ENCODE data around the gene GAS7. TPM values are rescaled to one million over a fixed set of nuclear protein-coding genes. Genes with fewer than 3 reads are reported as not detected.

GAS7 gene
- total RNA-seq, 1 experiment from 2014 or later, result 12.3 TPM

DNA sequence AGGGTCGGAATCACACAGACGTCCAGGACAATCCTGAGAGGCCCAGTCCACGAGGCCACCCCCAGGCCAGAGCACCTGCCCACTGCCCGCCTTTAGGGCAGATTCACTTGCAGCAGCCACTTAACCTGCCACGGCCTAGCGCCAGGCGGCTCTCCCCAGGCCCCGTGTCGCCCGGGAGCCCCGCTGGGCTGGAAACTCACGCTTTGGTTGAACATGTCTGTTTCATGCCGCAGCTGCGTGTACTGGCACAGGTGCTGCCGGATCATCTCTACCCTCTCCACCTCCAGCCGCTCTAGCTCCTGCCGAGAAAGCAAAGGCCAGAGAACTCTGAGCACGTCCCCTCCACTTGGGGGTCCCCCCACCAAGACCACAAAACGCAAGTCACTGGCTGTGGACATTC lies 280.6 kb downstream of the GAS7 start:
- DNase-seq (ENCODE audit: low spot score) (no peak), ATAC-seq (no peak)
- ChIA-PET CTCF (interaction anchor here (0.8 to 2.0 kb wide), 5 partner anchors 10 to 400 kb away, joined by 3 to 13 read pairs (median 4); no protein-coding TSS in a partner anchor), POLR2A (no interaction called here)
- Mint-ChIP-seq H3K9me3 (no peaks in the 10 kb centered on the region), H3K27me3 (ENCODE audit: low read depth) (no peaks in the 10 kb centered on the region), H3K27ac (no peak overlapping the region), H3K36me3 (no peaks in the 10 kb centered on the region), H3K4me3 (no peak overlapping the region), H3K4me1 (no peaks in the 10 kb centered on the region)
- TF ChIP-seq ZNF263 (CRISPR knock-in tag; IDR thresholded peaks at IDR 0.05; ENCODE audit: low read depth), result no peak
- TF ChIP-seq, protein P1, sequence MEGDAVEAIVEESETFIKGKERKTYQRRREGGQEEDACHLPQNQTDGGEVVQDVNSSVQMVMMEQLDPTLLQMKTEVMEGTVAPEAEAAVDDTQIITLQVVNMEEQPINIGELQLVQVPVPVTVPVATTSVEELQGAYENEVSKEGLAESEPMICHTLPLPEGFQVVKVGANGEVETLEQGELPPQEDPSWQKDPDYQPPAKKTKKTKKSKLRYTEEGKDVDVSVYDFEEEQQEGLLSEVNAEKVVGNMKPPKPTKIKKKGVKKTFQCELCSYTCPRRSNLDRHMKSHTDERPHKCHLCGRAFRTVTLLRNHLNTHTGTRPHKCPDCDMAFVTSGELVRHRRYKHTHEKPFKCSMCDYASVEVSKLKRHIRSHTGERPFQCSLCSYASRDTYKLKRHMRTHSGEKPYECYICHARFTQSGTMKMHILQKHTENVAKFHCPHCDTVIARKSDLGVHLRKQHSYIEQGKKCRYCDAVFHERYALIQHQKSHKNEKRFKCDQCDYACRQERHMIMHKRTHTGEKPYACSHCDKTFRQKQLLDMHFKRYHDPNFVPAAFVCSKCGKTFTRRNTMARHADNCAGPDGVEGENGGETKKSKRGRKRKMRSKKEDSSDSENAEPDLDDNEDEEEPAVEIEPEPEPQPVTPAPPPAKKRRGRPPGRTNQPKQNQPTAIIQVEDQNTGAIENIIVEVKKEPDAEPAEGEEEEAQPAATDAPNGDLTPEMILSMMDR (IDR thresholded peaks at IDR 0.05), result no peak
- no peak for TF ChIP-seq ZNF416 (CRISPR knock-in tag; IDR thresholded peaks at IDR 0.05)
- no peak for TF ChIP-seq NR2C2 (CRISPR knock-in tag; IDR thresholded peaks at IDR 0.05)
- TF ChIP-seq ZNF121 (CRISPR knock-in tag; IDR thresholded peaks at IDR 0.05), result no peak
- no peak for TF ChIP-seq RELA (CRISPR knock-in tag; IDR thresholded peaks at IDR 0.05; ENCODE audit: borderline replicate concordance)
- TF ChIP-seq, protein P2, sequence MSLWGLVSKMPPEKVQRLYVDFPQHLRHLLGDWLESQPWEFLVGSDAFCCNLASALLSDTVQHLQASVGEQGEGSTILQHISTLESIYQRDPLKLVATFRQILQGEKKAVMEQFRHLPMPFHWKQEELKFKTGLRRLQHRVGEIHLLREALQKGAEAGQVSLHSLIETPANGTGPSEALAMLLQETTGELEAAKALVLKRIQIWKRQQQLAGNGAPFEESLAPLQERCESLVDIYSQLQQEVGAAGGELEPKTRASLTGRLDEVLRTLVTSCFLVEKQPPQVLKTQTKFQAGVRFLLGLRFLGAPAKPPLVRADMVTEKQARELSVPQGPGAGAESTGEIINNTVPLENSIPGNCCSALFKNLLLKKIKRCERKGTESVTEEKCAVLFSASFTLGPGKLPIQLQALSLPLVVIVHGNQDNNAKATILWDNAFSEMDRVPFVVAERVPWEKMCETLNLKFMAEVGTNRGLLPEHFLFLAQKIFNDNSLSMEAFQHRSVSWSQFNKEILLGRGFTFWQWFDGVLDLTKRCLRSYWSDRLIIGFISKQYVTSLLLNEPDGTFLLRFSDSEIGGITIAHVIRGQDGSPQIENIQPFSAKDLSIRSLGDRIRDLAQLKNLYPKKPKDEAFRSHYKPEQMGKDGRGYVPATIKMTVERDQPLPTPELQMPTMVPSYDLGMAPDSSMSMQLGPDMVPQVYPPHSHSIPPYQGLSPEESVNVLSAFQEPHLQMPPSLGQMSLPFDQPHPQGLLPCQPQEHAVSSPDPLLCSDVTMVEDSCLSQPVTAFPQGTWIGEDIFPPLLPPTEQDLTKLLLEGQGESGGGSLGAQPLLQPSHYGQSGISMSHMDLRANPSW (CRISPR knock-in tag; conservative IDR thresholded peaks at IDR 0.05; ENCODE audit: low read depth), result no peak
- TF ChIP-seq, protein P3, sequence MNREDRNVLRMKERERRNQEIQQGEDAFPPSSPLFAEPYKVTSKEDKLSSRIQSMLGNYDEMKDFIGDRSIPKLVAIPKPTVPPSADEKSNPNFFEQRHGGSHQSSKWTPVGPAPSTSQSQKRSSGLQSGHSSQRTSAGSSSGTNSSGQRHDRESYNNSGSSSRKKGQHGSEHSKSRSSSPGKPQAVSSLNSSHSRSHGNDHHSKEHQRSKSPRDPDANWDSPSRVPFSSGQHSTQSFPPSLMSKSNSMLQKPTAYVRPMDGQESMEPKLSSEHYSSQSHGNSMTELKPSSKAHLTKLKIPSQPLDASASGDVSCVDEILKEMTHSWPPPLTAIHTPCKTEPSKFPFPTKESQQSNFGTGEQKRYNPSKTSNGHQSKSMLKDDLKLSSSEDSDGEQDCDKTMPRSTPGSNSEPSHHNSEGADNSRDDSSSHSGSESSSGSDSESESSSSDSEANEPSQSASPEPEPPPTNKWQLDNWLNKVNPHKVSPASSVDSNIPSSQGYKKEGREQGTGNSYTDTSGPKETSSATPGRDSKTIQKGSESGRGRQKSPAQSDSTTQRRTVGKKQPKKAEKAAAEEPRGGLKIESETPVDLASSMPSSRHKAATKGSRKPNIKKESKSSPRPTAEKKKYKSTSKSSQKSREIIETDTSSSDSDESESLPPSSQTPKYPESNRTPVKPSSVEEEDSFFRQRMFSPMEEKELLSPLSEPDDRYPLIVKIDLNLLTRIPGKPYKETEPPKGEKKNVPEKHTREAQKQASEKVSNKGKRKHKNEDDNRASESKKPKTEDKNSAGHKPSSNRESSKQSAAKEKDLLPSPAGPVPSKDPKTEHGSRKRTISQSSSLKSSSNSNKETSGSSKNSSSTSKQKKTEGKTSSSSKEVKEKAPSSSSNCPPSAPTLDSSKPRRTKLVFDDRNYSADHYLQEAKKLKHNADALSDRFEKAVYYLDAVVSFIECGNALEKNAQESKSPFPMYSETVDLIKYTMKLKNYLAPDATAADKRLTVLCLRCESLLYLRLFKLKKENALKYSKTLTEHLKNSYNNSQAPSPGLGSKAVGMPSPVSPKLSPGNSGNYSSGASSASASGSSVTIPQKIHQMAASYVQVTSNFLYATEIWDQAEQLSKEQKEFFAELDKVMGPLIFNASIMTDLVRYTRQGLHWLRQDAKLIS (CRISPR knock-in tag; IDR thresholded peaks at IDR 0.05; ENCODE audit: borderline replicate concordance), result no peak
- no peak for TF ChIP-seq EMX1 (CRISPR knock-in tag; IDR thresholded peaks at IDR 0.05)

DNA sequence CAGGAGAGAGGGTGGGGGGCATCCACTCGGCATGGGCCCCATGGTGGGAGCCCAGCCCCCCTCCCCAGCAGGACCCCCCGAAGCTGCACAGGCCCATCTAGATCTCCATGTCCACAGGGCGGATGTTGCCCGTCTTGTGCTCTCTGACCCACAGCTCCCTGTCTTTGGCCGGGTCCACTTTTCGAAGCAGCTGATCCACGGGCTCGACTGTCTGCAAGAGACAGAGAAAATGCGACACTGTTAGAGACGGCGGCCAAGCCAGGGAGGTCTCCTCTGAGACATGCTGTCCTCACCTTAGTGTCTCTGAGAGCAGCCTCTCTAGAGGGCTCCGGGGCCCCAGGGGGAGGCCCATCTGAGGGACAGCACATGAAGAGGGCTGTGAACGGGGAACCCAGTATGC lies 281.3 kb downstream of the GAS7 start:
- CTCF ChIA-PET, result interaction anchor here (1.4 to 2.0 kb wide), 4 partner anchors 12 to 172 kb away, joined by 4 to 13 read pairs (median 6); partner anchors contain the start of gene RCVRN
- H3K27ac Mint-ChIP-seq, result no peak overlapping the region
- TF ChIP-seq TEAD1 (CRISPR knock-in tag; IDR thresholded peaks at IDR 0.05), result no peak
- no peak for TF ChIP-seq NFATC4 (CRISPR knock-in tag; IDR thresholded peaks at IDR 0.05)
- no peak for TF ChIP-seq ZNF317 (CRISPR knock-in tag; IDR thresholded peaks at IDR 0.05; ENCODE audit: borderline replicate concordance, low read depth)
- TF ChIP-seq, protein P4, sequence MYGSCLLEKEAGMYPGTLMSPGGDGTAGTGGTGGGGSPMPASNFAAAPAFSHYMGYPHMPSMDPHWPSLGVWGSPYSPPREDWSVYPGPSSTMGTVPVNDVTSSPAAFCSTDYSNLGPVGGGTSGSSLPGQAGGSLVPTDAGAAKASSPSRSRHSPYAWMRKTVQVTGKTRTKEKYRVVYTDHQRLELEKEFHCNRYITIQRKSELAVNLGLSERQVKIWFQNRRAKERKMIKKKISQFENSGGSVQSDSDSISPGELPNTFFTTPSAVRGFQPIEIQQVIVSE (CRISPR knock-in tag; IDR thresholded peaks at IDR 0.05; ENCODE audit: borderline replicate concordance), result no peak
- TF ChIP-seq MYBL2 (CRISPR knock-in tag; IDR thresholded peaks at IDR 0.05), result no peak
- TF ChIP-seq ESRRA (CRISPR knock-in tag; IDR thresholded peaks at IDR 0.05; ENCODE audit: borderline replicate concordance), result no peak
- no peak for TF ChIP-seq CREM (CRISPR knock-in tag; IDR thresholded peaks at IDR 0.05)
- TF ChIP-seq, protein P1 (IDR thresholded peaks at IDR 0.05), result no peak
- no peak for TF ChIP-seq SOX15 (CRISPR knock-in tag; IDR thresholded peaks at IDR 0.05)
- TF ChIP-seq NR3C1 (CRISPR knock-in tag; conservative IDR thresholded peaks at IDR 0.05; ENCODE audit: low read depth), result no peak
- TF ChIP-seq CREB1 (CRISPR knock-in tag; IDR thresholded peaks at IDR 0.05), result no peak
- TF ChIP-seq ZNF396 (CRISPR knock-in tag; IDR thresholded peaks at IDR 0.05; ENCODE audit: borderline replicate concordance), result no peak
- TF ChIP-seq, protein P5, sequence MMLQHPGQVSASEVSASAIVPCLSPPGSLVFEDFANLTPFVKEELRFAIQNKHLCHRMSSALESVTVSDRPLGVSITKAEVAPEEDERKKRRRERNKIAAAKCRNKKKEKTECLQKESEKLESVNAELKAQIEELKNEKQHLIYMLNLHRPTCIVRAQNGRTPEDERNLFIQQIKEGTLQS (CRISPR knock-in tag; conservative IDR thresholded peaks at IDR 0.05), result no peak
- no peak for TF ChIP-seq ELF4 (CRISPR knock-in tag; IDR thresholded peaks at IDR 0.05; ENCODE audit: low read depth)
- TF ChIP-seq ZNF416 (CRISPR knock-in tag; IDR thresholded peaks at IDR 0.05), result no peak
- TF ChIP-seq, protein P6, sequence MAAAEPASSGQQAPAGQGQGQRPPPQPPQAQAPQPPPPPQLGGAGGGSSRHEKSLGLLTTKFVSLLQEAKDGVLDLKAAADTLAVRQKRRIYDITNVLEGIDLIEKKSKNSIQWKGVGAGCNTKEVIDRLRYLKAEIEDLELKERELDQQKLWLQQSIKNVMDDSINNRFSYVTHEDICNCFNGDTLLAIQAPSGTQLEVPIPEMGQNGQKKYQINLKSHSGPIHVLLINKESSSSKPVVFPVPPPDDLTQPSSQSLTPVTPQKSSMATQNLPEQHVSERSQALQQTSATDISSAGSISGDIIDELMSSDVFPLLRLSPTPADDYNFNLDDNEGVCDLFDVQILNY (CRISPR knock-in tag; IDR thresholded peaks at IDR 0.05), result no peak

More for the DNA sequence above, 281.3 kb downstream of the GAS7 start:
- H3K9me3 Mint-ChIP-seq, result no peaks in the 10 kb centered on the region
- H3K27me3 Mint-ChIP-seq (ENCODE audit: low read depth), result no peaks in the 10 kb centered on the region
- ATAC-seq, result no peak
- no peak overlapping the region for H3K4me3 Mint-ChIP-seq
- no peaks in the 10 kb centered on the region for H3K36me3 Mint-ChIP-seq
- H3K4me1 Mint-ChIP-seq, result no peaks in the 10 kb centered on the region
- no peak for DNase-seq (ENCODE audit: low spot score)
- POLR2A ChIA-PET, result no interaction called here

Measured in WTC11 (cell line).